Mesothelial cell of epicardium (in vitro differentiated cells): ENCODE results near the gene RBM33. TPM values are rescaled to one million over a fixed set of nuclear protein-coding genes. Genes with fewer than 3 reads are reported as not detected.
A peak's percentile ranks its signal among the peaks of the same experiment; 100 is the strongest.

Source experiments
- DNase-seq, 2 experiments: peaks; one replicate each; pipeline ENCODE4 v3.0.0; 2021; ENCODE audit warnings: low spot score in 2 of 2; ENCODE audit not compliant: unreplicated experiment in 2 of 2
- H3K27ac Mint-ChIP-seq: 2 replicates; pipeline ENCODE4 v1.8.0; 2021; ENCODE audit warnings: mixed read lengths
- H3K27me3 Mint-ChIP-seq: 2 replicates; pipeline ENCODE4 v1.8.0; 2021; ENCODE audit warnings: low read depth, mixed read lengths
- H3K36me3 Mint-ChIP-seq: 2 replicates; pipeline ENCODE4 v1.8.0; 2021; ENCODE audit warnings: mixed read lengths
- H3K4me1 Mint-ChIP-seq: 2 replicates; pipeline ENCODE4 v1.8.0; 2021; ENCODE audit warnings: mixed read lengths
- H3K4me3 Mint-ChIP-seq: 2 replicates; pipeline ENCODE4 v1.8.0; 2021; ENCODE audit warnings: mild to moderate bottlenecking, moderate library complexity, mixed read lengths
- H3K9me3 Mint-ChIP-seq: 2 replicates; pipeline ENCODE4 v1.8.0; 2021; ENCODE audit warnings: mixed read lengths
- CTCF ChIP-seq: fragments of 200-600 bp; sonication (generic); IDR thresholded peaks from one replicate; pipeline ENCODE4 v1.5.0; 2021; ENCODE audit warnings: antibody characterized with exemption; ENCODE audit not compliant: unreplicated experiment
- total RNA-seq: library from RNA; stranded (reverse); gene quantifications from 3 replicates; pipeline ENCODE4 v1.2.1, GENCODE V29; 2021

RBM33 gene
- total RNA-seq, 1 donor from 2014 or later = 83.4 TPM

GRCh38 chr7:155758348-155758747, 113.9 kb downstream of the RBM33 start:
- peaks cover 3% of the 10 kb centered on the region for H3K9me3 Mint-ChIP-seq
- H3K27me3 Mint-ChIP-seq = no peaks in the 10 kb centered on the region
- DNase-seq = no peak
- no peak for TF ChIP-seq CTCF
- peaks cover 25% of the 10 kb centered on the region for H3K4me1 Mint-ChIP-seq
- peaks cover 42% of the 10 kb centered on the region for H3K36me3 Mint-ChIP-seq
- no peak overlapping the region for H3K27ac Mint-ChIP-seq
- H3K4me3 Mint-ChIP-seq = no peak overlapping the region

DNA sequence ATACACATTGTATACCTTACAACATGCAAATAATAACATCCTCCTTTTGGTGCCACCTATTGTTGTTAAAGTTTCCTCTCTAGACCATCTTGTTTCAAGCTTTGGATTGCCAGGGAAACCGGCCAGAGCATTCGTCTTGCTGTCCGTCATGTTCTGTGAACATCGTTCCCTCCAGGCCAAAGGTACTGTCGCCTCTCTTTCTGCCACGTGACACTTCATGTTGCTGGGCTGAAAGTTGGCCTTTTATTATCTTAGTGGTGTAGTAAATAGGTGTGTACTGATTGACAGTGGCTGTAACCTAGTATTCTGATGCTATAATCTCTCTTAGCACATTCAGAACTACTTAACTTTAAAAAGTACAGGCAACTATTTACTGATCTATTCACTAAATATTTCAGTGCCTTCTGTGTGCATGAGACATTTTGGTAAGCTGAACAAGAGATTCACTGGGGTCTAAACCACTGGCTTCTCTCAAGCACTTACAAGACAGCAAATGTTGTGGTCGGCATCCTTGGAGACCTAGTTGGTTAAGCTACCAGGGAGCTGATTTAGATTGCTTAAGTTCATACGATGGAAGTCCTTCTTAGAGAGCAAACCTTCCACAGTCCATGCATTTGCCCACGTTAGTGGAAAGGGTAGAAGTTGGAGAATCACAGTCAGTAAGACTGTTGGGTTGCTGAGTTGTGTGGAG, 115.4 kb downstream of the RBM33 start:
- Mint-ChIP-seq H3K27ac (no peak overlapping the region), H3K9me3 (peaks cover 3% of the 10 kb centered on the region), H3K27me3 (no peaks in the 10 kb centered on the region), H3K36me3 (peaks cover 42% of the 10 kb centered on the region), H3K4me3 (no peak overlapping the region), H3K4me1 (peaks cover 18% of the 10 kb centered on the region)
- TF ChIP-seq CTCF = no peak
- no peak for DNase-seq

DNA sequence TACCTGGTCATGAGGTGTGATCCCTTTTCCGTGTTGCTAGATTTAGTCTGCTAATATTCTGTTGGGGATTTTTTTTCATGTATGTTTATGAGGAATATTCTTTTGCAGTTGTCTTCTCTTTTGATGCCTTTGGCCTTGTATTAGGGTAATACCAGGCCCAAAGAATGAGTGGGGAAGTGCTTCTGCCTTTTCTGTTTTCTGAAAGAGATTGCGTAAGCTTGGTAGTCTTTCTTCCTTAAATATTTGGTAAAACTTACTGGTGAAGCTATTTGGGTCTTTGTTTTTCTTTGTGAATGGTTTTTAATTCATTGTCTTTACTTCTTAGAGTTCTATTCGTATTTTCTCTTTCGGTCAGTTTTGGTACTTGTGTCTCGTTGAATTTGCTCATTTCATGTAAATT, 116.7 kb downstream of the RBM33 start:
- H3K27ac Mint-ChIP-seq = no peak overlapping the region
- peaks cover 12% of the 10 kb centered on the region for H3K4me1 Mint-ChIP-seq
- no peak overlapping the region for H3K4me3 Mint-ChIP-seq
- no peak for TF ChIP-seq CTCF
- H3K27me3 Mint-ChIP-seq = no peaks in the 10 kb centered on the region
- H3K9me3 Mint-ChIP-seq = peaks cover 3% of the 10 kb centered on the region
- H3K36me3 Mint-ChIP-seq = peaks cover 42% of the 10 kb centered on the region
- no peak for DNase-seq

GRCh38 chr7:155762036-155762435, 117.6 kb downstream of the RBM33 start:
- Mint-ChIP-seq H3K9me3 (peaks cover 3% of the 10 kb centered on the region), H3K27me3 (no peaks in the 10 kb centered on the region), H3K27ac (peak overlapping the region; percentile 15), H3K36me3 (peaks cover 38% of the 10 kb centered on the region), H3K4me1 (peaks cover 12% of the 10 kb centered on the region), H3K4me3 (no peak overlapping the region)
- TF ChIP-seq CTCF = no peak
- DNase-seq = no peak

- no peak for TF ChIP-seq CTCF
- H3K4me1 Mint-ChIP-seq = peaks cover 12% of the 10 kb centered on the region
- no peak for DNase-seq
- H3K27ac Mint-ChIP-seq = no peak overlapping the region
- no peak overlapping the region for H3K4me3 Mint-ChIP-seq
- no peaks in the 10 kb centered on the region for H3K27me3 Mint-ChIP-seq
- peaks cover 40% of the 10 kb centered on the region for H3K36me3 Mint-ChIP-seq
- H3K9me3 Mint-ChIP-seq = no peaks in the 10 kb centered on the region
Measured at GRCh38 chr7:155762655-155763054, 118.2 kb downstream of the RBM33 start.
